NCI-H82 treated with DMSO at 0.1 percent for 48 hours (cell line): Measurements from ENCODE around the gene STK32B.

Experiments used
- DNase-seq: peaks from one replicate; lab custom pipeline; 2025; ENCODE audit not compliant: unreplicated experiment; lab: John Stamatoyannopoulos, UW

The STK32B gene

DNA sequence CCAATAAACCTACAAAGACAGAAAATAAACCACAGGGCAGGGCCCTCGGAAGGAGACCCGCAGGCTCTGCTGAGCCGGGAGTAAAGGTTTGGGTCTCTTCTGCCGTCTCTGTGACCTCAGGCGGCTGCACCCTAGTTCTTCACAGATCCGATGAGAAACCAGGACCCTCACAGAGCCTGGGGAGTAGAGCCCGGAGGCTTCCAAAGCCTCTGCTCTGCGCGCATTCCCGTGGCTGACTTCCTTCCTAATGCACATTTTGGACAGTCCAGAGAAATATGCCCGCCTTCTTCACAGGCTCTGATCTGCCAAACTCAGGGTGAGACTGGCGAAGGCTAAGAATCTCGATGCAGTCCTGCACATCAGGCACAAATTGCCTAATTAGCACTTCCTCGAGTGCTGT is 411.6 kb downstream of the STK32B start:
- no peak for DNase-seq

DNA sequence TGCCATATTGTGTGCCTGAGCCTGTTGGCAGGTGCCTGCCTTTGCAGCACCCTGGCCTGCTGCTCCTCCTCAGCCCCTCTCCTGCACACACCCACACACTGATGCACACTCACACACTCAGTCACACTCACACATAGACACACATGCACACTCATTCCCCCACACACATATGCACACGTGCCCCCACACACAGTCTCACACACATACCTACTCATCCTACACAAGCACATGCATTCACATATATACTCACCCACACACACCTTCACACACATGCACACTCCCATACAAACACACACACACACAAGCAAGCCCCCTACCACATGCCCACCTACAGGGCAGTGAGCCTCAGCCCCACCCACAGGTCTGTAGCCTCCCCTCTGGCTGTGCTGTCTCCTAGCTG is 412.1 kb downstream of the STK32B start:
- DNase-seq = no peak

DNA sequence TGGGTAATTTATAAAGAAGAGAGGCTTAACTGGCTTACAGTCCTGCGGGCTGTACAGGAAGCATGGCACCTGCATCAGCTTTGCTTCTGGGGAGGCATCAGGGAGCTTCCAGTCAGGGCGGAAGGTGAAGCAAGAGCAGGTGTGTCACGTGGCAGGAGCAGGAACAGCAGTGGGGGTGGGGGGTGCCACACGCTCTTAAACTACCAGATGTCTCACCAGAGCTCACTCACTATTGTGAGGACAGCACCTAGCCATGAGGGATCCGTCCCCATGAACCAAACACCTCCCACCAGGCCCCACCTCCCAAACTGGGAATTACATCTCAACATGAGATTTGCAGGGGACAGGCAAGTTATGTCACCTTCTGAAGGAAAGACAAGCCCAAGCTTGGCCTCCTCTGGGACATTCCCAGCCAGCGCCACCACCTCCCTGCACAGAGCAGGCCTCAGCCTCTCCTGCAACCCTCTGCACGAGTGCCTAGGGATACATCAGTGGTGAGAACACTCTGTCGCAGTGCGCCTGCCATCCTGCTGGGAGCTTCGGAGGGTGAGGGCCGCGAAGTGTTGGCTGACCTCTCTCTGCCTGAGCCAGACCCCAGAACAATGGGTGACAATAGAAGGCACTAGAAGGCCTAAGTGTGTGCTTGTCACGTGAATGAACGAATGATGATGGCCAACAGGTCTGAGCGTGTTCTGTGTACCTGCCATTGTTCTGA is 412.8 kb downstream of the STK32B start:
- no peak for DNase-seq

DNA sequence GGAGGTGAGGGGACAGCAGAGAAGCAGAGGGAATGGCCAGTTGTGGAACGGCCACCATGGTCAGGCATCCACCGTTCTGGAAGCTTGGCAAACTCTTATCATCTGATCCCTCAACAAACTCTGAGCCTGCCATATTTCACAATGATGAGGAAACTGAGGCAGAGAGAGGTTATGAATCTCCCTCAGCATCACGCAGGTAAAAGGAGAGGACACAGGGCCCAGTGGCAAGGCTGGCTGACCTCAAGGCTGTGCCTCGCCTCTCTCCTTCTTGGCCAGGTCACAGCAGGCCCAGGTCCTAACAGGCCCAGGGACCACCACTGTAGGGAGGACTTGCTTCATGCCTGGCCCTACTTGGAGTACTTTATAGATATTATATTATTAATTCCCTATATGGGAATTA is 414.2 kb downstream of the STK32B start:
- DNase-seq = no peak

DNA sequence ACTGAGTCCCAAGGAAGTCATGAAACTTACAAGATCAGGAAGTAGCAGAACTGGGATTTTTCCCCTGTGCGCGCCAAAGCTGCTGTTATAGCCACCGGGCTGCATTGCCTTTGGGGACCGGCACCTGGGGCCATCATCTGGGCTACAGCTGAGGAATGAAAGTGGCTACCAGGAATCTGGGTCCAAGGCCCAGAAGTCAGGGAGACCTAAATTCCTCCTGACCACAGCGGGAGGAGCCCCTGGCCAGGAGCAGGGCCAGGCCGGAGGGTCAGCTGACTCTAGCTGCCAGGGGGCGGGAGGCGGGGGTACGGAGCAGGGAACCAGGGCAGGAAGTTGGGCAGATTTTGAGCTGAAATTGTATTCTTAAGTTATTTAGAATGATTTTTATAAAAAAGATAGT is 414.7 kb downstream of the STK32B start:
- no peak for DNase-seq

DNA sequence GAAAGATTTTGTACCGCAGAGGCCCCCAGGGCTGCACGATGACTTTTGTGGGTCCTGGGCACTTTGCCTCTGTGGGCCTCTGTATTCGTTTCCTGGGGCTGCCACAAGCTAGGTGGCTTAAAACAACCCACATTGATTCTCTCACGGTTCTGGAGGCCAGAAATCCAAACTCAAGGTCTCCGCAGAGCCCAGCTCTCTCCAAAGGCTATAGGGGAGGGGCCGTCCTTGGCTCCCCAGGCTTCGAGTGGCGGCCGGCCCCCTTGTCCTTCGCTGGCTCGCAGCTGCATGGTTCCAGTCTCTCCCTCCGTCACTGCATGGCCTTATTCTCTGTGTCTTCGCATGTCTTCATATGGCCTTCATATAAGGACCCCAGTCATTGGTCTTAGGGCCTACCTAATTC is 415.8 kb downstream of the STK32B start:
- no peak for DNase-seq

DNA sequence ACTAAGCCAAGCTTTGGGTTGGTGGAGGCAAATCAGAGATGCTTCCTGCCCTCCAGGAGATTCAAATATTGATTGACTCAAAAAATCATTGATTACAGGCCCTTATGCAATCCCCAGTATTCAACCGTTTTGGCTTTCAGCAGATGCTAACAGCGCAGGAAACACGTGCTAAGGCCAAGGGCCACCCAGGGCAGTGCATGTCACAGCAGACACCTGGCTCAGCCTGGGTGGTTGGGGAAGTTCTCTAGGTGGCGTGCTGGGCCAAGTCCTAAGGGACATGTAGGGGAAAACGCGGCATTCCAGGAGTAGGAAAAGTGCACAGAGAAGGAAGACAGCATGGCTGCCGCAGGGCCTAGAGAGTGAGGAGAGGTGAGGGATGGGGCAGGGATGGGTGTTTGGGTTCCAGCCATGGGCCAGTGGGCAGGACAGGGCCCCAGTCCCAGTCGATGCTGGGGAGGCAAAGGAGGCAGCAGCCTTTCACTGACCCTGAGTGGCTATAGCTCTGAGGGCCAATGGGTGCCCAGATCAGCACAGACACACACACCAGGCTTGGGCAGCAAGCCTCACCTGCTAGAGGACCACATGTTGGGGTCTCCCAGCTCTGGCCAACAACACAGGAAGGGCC is 418.0 kb downstream of the STK32B start:
- no peak for DNase-seq

DNA sequence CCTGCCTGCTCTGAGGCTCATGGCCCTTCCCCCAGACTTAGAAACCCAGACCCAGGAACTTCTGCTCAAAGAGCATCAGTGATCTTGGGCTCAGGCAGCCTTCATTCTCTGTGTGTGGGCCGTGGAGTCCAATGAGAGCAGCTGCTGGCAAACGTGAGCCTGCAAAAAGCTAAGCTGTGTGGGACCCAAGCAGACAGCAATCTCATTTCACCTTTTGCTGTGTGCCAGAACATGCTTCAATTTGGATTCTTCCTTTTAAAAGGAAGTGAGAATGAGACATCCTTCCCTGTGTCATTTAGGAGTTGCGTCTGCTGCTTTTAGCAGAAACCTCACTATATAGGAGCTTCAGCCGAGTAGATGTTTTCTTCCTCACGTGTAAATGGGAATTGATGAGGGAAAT is 418.6 kb downstream of the STK32B start:
- no peak for DNase-seq

DNA sequence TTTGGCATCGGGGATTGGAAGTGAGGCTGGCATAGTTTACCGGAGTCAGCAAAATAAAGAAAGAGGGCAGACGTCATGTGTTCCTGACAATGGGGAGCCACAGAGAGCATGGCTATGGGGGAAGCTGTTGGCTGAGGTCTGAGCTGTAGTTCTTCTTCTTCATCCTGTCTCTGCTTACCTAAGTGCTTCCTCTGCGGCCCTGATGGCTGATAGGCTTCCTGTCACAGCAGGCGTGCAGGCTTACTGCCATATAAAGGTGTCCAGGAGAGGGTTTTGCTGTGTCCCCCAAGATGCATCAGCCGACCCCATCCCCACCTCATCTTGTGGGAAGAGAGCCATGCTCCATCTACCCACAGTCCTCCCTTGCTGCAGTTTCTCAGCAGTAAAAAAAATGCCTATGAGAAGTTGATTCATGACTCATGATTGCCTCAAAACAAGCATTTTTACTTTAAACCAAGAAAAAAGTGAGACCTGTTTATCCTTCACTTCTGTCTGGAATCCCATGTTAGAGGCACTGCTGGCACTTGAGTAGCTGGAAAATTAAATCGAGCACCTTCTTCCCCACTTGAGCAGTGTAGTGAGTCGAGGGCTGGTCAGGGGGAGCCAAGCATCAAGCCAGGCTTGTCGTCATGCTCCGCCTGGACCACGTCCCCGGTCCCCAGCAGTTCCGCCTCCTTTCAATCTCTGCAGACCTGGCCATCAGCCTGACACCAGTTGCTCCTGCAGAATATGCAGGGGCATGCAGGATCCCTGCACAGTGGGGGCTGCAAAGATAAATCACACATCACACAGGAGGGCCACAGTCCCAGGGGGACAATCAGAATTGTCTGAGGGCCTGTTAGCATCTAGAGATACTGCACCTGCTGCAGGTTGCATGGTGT is 419.3 kb downstream of the STK32B start:
- DNase-seq = no peak

DNA sequence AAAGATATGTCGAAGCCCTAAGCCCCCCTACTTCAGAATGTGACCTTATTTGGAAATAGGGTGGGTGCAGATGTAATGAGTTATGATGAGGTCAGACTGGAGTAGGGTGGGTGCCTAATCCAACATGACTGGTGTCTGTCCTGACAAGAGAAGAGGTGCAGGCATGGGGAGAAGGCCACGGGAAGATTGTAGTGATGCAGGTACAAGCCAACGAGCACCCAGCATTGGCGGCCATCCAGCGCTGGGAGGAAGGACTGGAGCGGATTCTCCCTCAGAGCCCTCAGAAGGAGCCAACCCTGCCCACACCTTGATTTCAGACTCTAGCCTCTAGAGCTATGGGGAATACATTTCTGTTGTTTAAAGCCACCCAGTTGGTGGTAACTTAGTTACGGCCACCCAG is 419.9 kb downstream of the STK32B start:
- no peak for DNase-seq

DNA sequence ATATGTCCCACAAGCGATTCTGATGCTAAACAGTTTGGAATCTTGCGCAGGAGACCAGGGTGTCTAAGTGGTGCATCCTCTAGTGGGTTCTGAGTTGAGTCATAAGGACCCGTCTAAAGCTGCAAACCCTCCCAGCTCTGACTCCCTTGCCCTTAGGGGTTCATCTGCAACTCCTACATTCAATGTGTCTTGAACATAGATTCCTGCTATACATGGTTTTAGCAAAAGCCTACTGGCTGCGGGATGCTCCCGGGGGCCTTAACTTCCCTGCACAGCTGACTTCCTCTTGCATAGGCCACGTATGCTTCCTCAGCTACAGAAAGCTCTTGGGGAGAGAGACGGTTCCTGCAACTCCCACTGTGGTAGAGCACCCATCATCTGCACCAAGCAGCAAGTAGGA is 420.4 kb downstream of the STK32B start:
- no peak for DNase-seq

DNA sequence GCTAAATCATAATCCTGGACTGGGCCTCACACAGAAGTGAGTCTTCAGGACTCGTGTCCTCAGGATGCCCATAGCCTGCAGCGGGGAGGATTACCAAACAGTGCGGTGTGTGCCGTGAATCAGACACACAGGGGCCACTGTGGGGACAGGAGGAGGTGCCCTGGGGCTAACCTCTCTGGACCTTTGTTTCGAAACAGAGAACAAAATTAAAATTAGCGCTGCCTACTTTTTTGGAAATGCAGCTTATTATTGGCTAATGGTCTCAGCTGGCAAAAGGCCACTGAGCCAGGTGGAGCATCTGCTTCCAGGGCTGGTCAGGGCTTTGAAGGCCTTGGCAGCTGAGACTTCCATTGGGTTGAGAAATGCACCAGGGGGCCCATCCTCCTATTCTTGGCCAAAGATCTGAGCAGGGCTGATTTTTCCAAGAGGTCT is 420.9 kb downstream of the STK32B start:
- DNase-seq = no peak

DNA sequence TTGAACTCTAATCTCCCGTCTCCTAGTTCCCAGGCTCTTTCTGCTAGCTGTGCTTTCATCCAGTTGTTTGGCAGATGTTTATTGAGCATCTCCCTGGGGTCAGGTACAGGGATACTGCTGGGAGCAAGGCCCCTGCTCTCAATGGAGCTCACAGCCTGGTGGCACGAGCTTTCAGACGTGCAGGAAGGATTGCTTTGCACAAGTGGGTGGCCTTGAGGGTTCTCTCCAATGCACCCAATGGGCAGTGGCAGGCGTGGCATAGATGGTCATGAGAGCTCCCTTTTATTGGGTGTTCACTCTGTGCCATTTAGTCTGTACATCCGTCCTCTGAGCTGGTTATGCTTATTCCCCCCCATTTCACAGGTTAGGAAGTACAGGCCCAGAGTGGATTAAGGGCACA is 421.8 kb downstream of the STK32B start:
- no peak for DNase-seq

DNA sequence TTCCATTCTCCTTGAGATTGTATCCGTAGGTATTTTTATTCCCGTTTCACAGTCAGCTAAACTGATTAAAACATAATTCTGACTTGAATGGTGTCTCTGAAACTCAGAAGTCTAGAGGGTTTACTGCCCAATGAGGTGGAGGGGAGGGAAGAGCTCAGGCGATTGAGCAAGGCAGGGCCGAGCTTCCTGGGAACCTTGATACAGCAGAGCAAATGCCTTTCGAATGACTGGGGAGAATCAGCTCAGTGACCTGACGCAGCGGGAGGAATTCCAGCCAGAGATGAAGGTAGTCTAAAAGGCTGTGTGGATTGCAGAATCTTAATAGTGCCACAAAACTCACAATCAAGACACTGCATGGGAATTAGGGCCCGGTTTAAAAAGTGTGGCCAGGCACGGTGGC is 423.5 kb downstream of the STK32B start:
- DNase-seq = no peak

DNA sequence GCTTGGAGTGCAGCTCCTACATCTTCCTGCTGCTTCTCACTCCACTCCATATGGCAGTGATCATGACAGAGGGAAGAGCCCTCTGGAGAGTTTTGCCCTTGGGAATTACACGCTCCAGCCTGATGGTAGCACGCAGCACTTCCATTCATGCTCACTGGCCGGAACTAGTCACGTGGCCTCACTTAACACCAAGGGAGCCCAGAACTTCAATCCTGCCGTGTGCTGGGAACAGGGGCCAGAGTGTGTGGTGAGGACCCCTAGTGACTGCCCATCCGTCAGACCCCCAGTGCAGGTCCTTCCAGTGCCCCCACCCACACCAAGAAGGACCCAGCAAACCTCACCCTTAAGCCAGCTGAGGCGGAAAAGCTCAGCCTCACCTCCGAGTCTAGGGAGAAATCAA is 426.3 kb downstream of the STK32B start:
- DNase-seq = no peak

DNA sequence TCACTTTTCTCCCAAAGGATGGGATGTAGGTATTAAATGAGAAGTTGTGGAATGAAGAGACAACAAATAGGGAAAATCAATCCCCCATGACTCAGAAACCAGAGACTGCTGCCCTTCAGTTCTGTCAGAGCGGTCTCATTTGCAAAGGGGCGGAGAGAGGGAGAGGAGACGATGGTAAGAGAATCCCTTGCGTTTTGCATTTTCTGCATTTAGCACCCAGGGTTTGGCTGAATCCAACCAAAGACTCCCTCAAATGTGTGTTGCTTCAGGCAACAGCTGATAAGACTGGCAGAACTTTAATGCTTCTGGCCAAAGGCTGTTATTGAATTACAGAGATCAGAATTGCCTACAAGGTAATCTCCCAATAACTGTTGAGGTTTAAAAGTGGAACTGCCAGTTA is 426.9 kb downstream of the STK32B start:
- no peak for DNase-seq

DNA sequence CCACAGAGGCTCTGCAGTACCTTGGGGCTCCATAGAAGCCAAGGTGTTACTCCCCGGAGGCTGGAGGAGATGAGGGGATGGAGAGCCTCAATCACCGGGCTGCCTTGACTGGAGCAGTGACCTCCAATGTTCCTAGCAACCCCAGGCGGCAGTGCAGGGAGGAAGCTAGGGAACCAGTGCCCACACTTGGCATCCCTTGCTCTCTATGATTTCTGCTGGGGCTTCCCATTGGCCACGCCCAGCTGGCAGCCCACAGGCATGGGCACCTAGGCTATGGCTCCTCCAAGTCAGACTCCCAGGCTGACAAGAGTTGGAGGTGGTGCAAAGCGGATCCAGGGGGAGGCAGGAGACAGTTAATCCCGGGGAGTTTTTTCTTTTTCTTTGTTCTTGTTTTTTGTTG is 427.4 kb downstream of the STK32B start:
- DNase-seq = no peak

DNA sequence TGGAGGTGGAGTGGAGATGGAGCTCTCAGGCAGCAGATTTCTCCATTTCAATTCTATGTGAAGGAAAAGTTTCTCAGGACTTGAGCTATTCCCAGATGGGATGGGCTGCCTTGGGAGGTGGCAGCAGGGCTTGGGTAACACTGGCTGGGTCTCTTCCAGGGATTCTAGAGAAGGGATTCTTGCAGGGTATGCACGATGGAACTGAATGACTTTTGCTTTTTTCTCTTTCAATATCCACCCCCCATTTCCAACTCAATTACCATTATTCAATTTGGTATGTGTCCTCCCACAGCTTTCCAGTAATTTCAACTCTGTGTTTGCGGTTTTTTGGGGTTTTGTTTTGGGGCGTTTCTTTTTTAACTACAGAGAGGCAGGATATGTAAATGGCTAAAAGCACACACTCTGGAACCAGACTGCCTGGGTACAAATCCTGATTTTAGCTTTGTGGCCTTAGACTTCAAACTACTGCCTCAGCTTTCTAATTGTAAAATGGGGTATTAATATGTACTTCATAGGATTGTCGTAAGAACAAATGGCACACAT is 428.3 kb downstream of the STK32B start:
- no peak for DNase-seq

DNA sequence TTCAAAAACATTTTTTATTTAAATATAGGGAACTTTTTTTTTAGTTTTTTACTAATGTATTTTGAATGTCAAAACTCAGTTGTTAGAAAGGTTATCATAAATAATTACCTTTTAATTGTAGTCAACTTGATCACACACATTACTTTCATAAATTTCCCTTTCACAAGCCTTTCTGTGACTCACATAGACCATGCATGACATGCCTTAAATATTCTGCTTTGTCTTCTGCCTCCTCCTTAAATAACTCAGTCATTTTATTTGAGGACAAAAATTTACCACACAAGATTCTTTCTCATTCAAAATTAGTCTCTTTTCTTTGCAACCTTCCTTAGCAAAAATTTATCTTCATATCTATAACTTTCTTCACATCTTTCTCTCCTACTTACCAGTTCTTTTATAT is 437.1 kb downstream of the STK32B start:
- no peak for DNase-seq

DNA sequence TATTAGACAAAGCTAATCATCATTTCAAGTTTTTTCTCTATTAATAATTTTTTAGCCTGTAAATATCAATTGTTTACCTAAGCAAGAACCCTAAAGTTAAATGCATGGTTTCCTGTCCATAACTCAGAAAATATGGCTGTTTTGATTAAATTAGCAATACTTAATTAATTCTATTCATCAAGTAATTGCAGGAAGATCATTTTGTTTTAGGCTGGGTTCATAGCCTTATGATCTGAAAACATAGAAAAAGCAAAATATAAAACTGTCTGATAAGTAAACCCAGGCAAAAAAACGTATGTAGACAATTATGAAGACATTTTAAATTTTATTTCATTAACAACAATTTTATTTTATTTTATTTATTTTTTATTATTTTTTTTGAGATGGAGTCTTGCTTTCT is 438.0 kb downstream of the STK32B start:
- no peak for DNase-seq

DNA sequence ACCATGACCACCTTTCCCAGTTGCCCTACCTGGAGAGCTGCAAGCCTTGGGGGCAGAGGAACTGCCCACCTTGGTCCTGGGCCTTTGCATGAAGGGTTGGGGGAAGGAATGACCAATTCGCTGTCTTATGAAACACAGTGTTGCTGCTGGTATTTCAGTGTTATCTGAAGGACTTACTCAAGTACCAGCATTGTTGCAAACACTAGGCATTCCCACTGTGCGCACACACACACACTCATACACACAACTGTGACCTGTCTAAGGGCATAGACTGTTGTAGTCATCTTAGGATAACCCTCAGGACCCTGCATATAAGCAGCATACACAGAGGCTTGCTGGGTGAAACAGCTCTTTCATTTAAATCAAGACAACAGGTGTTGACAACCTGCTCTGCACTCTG is 446.2 kb downstream of the STK32B start:
- DNase-seq = no peak

DNA sequence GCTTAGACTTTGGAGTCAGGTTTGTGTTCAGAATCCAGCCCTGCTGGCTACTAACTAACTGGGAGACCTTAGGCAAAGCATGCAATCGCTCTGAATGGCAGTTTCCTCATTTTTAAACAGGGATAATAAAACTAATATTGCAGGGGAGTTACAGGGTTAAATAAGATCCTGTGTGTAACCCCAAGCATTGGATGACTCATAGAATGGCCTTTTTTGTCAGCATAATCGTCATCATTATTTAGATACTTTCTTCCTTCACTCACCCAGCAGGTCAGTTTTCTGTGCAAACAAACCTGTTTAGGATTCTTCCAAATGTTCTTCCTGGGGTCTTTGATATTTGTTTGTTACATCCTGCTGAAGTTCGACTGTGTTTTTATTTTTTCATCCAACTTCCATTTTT is 448.9 kb downstream of the STK32B start:
- DNase-seq = no peak
